Osteoblast (primary cell): ENCODE results near the gene MAT2A. TPM values are rescaled to one million over a fixed set of nuclear protein-coding genes. Genes with fewer than 3 reads are reported as not detected.

Source experiments
- DNase-seq: peaks from one replicate; pipeline ENCODE4 v3.0.0; 2011; ENCODE audit warnings: low spot score, mixed read lengths; ENCODE audit not compliant: insufficient read length; ENCODE audit errors: missing footprints
- H2AFZ ChIP-seq: 2 replicates; pipeline ENCODE4 v1.6.0; 2011; ENCODE audit warnings: mild to moderate bottlenecking, low read length
- H3K27ac ChIP-seq: 2 replicates; pipeline ENCODE4 v1.5.1; 2011; ENCODE audit warnings: mild to moderate bottlenecking, low read depth, low read length, moderate library complexity
- H3K27me3 ChIP-seq: 2 replicates; pipeline ENCODE4 v1.6.0; 2012; ENCODE audit warnings: mild to moderate bottlenecking, control low read depth, inconsistent platforms, low read length, moderate library complexity; ENCODE audit not compliant: insufficient read depth
- H3K36me3 ChIP-seq: 2 replicates; pipeline ENCODE4 v1.5.1; 2011; ENCODE audit warnings: mild to moderate bottlenecking, low read length, control low read depth, moderate library complexity; ENCODE audit not compliant: insufficient read depth
- H3K4me1 ChIP-seq: 2 replicates; pipeline ENCODE4 v1.5.1; 2011; ENCODE audit warnings: mild to moderate bottlenecking, low read length, control low read depth, moderate library complexity; ENCODE audit not compliant: insufficient read depth
- H3K4me2 ChIP-seq: 2 replicates; pipeline ENCODE4 v1.6.0; 2011; ENCODE audit warnings: mild to moderate bottlenecking, low read length; ENCODE audit not compliant: insufficient read depth
- H3K4me3 ChIP-seq: fragments of 200-600 bp; sonication (generic); 3 replicates; pipeline ENCODE4 v1.5.1; 2012; ENCODE audit warnings: mild to moderate bottlenecking, low read length, inconsistent platforms; ENCODE audit not compliant: insufficient read depth
- H3K79me2 ChIP-seq: 2 replicates; pipeline ENCODE4 v1.6.0; 2012; ENCODE audit warnings: mild to moderate bottlenecking, low read length, control low read depth, inconsistent platforms; ENCODE audit not compliant: insufficient read depth
- H3K9me3 ChIP-seq: 2 replicates; pipeline ENCODE4 v1.5.1; 2011; ENCODE audit warnings: low read depth, low read length, control low read depth
- H4K20me1 ChIP-seq: 2 replicates; pipeline ENCODE4 v1.6.0; 2012; ENCODE audit warnings: mild to moderate bottlenecking, low read length, control low read depth; ENCODE audit not compliant: insufficient read depth
- CTCF ChIP-seq: IDR thresholded peaks from 2 replicates; pipeline ENCODE4 v1.5.1; 2011; ENCODE audit warnings: mild to moderate bottlenecking, low read depth, low read length, moderate library complexity; ENCODE audit errors: extremely low read depth
- total RNA-seq: library from RNA; depleted of rRNA; stranded (reverse); fragments of >200 nt; gene quantifications from 2 replicates; pipeline ENCODE4 v1.2.3, GENCODE V29; 2012

Gene MAT2A
- total RNA-seq, 1 donor, result 124 TPM

GRCh38 chr2:85531589-85531988, 7.4 kb upstream of the MAT2A start:
- H4K20me1 ChIP-seq, result no peaks in the 10 kb centered on the region
- H3K79me2 ChIP-seq, result peaks cover 3% of the 10 kb centered on the region
- no peak overlapping the region for H3K27ac ChIP-seq
- no peak for TF ChIP-seq CTCF
- H3K27me3 ChIP-seq, result peaks cover 5% of the 10 kb centered on the region
- H3K9me3 ChIP-seq, result no peaks in the 10 kb centered on the region
- H3K4me3 ChIP-seq, result no peak overlapping the region
- no peaks in the 10 kb centered on the region for H3K36me3 ChIP-seq
- H3K4me1 ChIP-seq, result peaks cover 5% of the 10 kb centered on the region
- no peak for DNase-seq
- no peak overlapping the region for H3K4me2 ChIP-seq
- no peak overlapping the region for H2AFZ ChIP-seq

GRCh38 chr2:85534099-85534498, 4.9 kb upstream of the MAT2A start:
- no peak for TF ChIP-seq CTCF

GRCh38 chr2:85534881-85535280, 4.1 kb upstream of the MAT2A start:
- peaks cover 3% of the 10 kb centered on the region for H4K20me1 ChIP-seq

More at GRCh38 chr2:85534099-85534498, 4.9 kb upstream of the MAT2A start:
- Histone ChIP-seq H4K20me1 (no peaks in the 10 kb centered on the region), H3K27ac (no peak overlapping the region), H3K27me3 (no peaks in the 10 kb centered on the region), H3K9me3 (no peaks in the 10 kb centered on the region), H3K4me3 (no peak overlapping the region), H2AFZ (no peak overlapping the region), H3K4me1 (peaks cover 18% of the 10 kb centered on the region), H3K36me3 (no peaks in the 10 kb centered on the region), H3K79me2 (peaks cover 24% of the 10 kb centered on the region), H3K4me2 (no peak overlapping the region)
- DNase-seq, result no peak

GRCh38 chr2:85536479-85536878, 2.5 kb upstream of the MAT2A start:
- peak; percentile 95 for DNase-seq

More at GRCh38 chr2:85534881-85535280, 4.1 kb upstream of the MAT2A start:
- H3K27ac ChIP-seq, result no peak overlapping the region
- DNase-seq, result no peak
- H3K79me2 ChIP-seq, result peaks cover 32% of the 10 kb centered on the region
- peaks cover 18% of the 10 kb centered on the region for H3K4me1 ChIP-seq
- no peak overlapping the region for H2AFZ ChIP-seq
- H3K36me3 ChIP-seq, result no peaks in the 10 kb centered on the region
- H3K9me3 ChIP-seq, result no peaks in the 10 kb centered on the region
- H3K27me3 ChIP-seq, result no peaks in the 10 kb centered on the region
- H3K4me2 ChIP-seq, result no peak overlapping the region
- TF ChIP-seq CTCF, result no peak
- H3K4me3 ChIP-seq, result no peak overlapping the region

More at GRCh38 chr2:85536479-85536878, 2.5 kb upstream of the MAT2A start:
- Histone ChIP-seq H3K27ac (peak overlapping the region; percentile 99), H3K4me3 (no peak overlapping the region), H3K36me3 (peaks cover 9% of the 10 kb centered on the region), H3K4me2 (peak overlapping the region; percentile 82), H3K4me1 (peaks cover 26% of the 10 kb centered on the region), H4K20me1 (peaks cover 18% of the 10 kb centered on the region), H3K79me2 (peaks cover 48% of the 10 kb centered on the region), H3K27me3 (no peaks in the 10 kb centered on the region), H3K9me3 (no peaks in the 10 kb centered on the region), H2AFZ (peak overlapping the region; percentile 85)
- no peak for TF ChIP-seq CTCF
